DMS53 treated with DMSO at 0.1 percent for 48 hours (cell line): Measurements from ENCODE around the gene SMARCA2.
"Not testable (repeated sequence)": the region's sequence is repeated elsewhere in the genome, so short reads cannot be mapped to it uniquely, and the experiment has no call there.

ENCODE experiments used
- DNase-seq: peaks from one replicate; lab custom pipeline; 2025; ENCODE audit not compliant: unreplicated experiment; lab: John Stamatoyannopoulos, UW

The SMARCA2 gene

GRCh38 chr9:2134391-2134790 is 119.2 kb downstream of the SMARCA2 start:
- no peak for DNase-seq

GRCh38 chr9:2138646-2139045 is 123.5 kb downstream of the SMARCA2 start:
- DNase-seq: no peak

GRCh38 chr9:2140600-2141223 is 125.6 kb downstream of the SMARCA2 start:
- no peak for DNase-seq

GRCh38 chr9:2142212-2142611 is 127.1 kb downstream of the SMARCA2 start:
- DNase-seq: no peak

GRCh38 chr9:2144619-2145018 is 129.5 kb downstream of the SMARCA2 start:
- DNase-seq: no peak

- DNase-seq: no peak
These were observed 130.6 kb downstream of the SMARCA2 start for GRCh38 chr9:2145746-2146145.

GRCh38 chr9:2146700-2147099 is 131.6 kb downstream of the SMARCA2 start:
- DNase-seq: not testable (repeated sequence)

GRCh38 chr9:2150338-2150737 is 135.2 kb downstream of the SMARCA2 start:
- DNase-seq: no peak

GRCh38 chr9:2151171-2151570 is 136.0 kb downstream of the SMARCA2 start:
- DNase-seq: no peak

- no peak for DNase-seq
These were observed 138.0 kb downstream of the SMARCA2 start for GRCh38 chr9:2152966-2153629.

- no peak for DNase-seq
These were observed 138.6 kb downstream of the SMARCA2 start for GRCh38 chr9:2153630-2154217.

- DNase-seq: no peak
These were observed 139.6 kb downstream of the SMARCA2 start for GRCh38 chr9:2154731-2155130.

GRCh38 chr9:2155966-2156365 is 140.8 kb downstream of the SMARCA2 start:
- DNase-seq: no peak

GRCh38 chr9:2157277-2158110 is 142.3 kb downstream of the SMARCA2 start:
- DNase-seq: no peak

GRCh38 chr9:2158111-2158610 is 143.0 kb downstream of the SMARCA2 start:
- peak; percentile 13 for DNase-seq

- no peak for DNase-seq
These were observed 143.8 kb downstream of the SMARCA2 start for GRCh38 chr9:2158766-2159430.

GRCh38 chr9:2159521-2160454 is 144.6 kb downstream of the SMARCA2 start:
- DNase-seq: no peak

- DNase-seq: no peak
These were observed 146.5 kb downstream of the SMARCA2 start for GRCh38 chr9:2161661-2162060.

GRCh38 chr9:2163231-2163885 is 148.2 kb downstream of the SMARCA2 start:
- DNase-seq: no peak
